GM23338 (cell line): ENCODE data around the gene ZNF385B. TPM values are rescaled to one million over a fixed set of nuclear protein-coding genes. Genes with fewer than 3 reads are reported as not detected.

Source experiments
- ATAC-seq: fragments of 200-7000 bp; cut with Tn5 transposase; 3 replicates; pipeline ENCODE4 v1.9.1; 2020
- DNase-seq: peaks from one replicate; pipeline ENCODE4 v3.0.0-alpha.2; 2015; ENCODE audit warnings: low spot score
- H2AFZ ChIP-seq: fragments of 200-600 bp; sonication (generic); 2 replicates; pipeline ENCODE4 v1.8.0; 2016; ENCODE audit warnings: antibody characterized with exemption, mild to moderate bottlenecking, moderate library complexity
- H3F3A ChIP-seq: fragments of 200-600 bp; sonication (generic); replicated peaks from 2 replicates; pipeline ENCODE4 v1.8.0; 2017; ENCODE audit warnings: antibody characterized with exemption, mixed run types, low read depth
- H3K27ac ChIP-seq: fragments of 200-600 bp; sonication (generic); 2 replicates; pipeline ENCODE4 v1.6.1; 2016; ENCODE audit warnings: low read depth
- H3K27me3 ChIP-seq: fragments of 200-600 bp; sonication (generic); 2 replicates; pipeline ENCODE4 v1.8.0; 2016; ENCODE audit warnings: mild to moderate bottlenecking, mixed run types, moderate library complexity; ENCODE audit not compliant: insufficient read depth
- H3K36me3 ChIP-seq: fragments of 200-600 bp; sonication (generic); 2 replicates; pipeline ENCODE4 v1.8.0; 2016; ENCODE audit warnings: mild to moderate bottlenecking; ENCODE audit not compliant: insufficient read depth
- H3K4me1 ChIP-seq: fragments of 200-600 bp; sonication (generic); 2 replicates; pipeline ENCODE4 v1.8.0; 2016; ENCODE audit warnings: mild to moderate bottlenecking, moderate library complexity; ENCODE audit not compliant: insufficient read depth
- H3K4me2 ChIP-seq: fragments of 200-600 bp; sonication (generic); 2 replicates; pipeline ENCODE4 v1.7.1; 2017; ENCODE audit warnings: mixed run types
- H3K4me3 ChIP-seq: fragments of 200-600 bp; sonication (generic); 2 replicates; pipeline ENCODE4 v1.6.1; 2016; ENCODE audit warnings: mixed run types
- H3K79me2 ChIP-seq: fragments of 200-600 bp; sonication (generic); replicated peaks from 2 replicates; pipeline ENCODE4 v1.8.0; 2017; ENCODE audit warnings: mild to moderate bottlenecking; ENCODE audit not compliant: insufficient read depth
- H3K9me2 ChIP-seq: fragments of 200-600 bp; sonication (generic); 2 replicates; pipeline ENCODE4 v1.8.0; 2017; ENCODE audit not compliant: insufficient read depth
- H4K20me1 ChIP-seq: fragments of 200-600 bp; sonication (generic); replicated peaks from 2 replicates; pipeline ENCODE4 v1.8.0; 2017; ENCODE audit warnings: mild to moderate bottlenecking; ENCODE audit not compliant: insufficient read depth
- H3K27ac Mint-ChIP-seq: 2 replicates; pipeline ENCODE4 v1.8.0; 2020; ENCODE audit warnings: inconsistent platforms, mild to moderate bottlenecking, moderate library complexity, mixed read lengths
- H3K27me3 Mint-ChIP-seq: 3 replicates; pipeline ENCODE4 v1.8.0; 2022; ENCODE audit warnings: low read depth, mild to moderate bottlenecking, moderate library complexity, mixed read lengths, inconsistent platforms; ENCODE audit not compliant: insufficient read depth, poor library complexity
- H3K36me3 Mint-ChIP-seq: 3 replicates; pipeline ENCODE4 v1.8.0; 2021; ENCODE audit warnings: low read depth, mild to moderate bottlenecking, inconsistent platforms, moderate library complexity, mixed read lengths
- H3K4me1 Mint-ChIP-seq: 3 replicates; pipeline ENCODE4 v1.8.0; 2020; ENCODE audit warnings: mild to moderate bottlenecking, inconsistent platforms, mixed read lengths
- H3K4me3 Mint-ChIP-seq: 3 replicates; pipeline ENCODE4 v1.8.0; 2021; ENCODE audit warnings: moderate library complexity, mild to moderate bottlenecking, inconsistent platforms, mixed read lengths
- H3K9me3 Mint-ChIP-seq: 3 replicates; pipeline ENCODE4 v1.8.0; 2020; ENCODE audit warnings: moderate library complexity, mild to moderate bottlenecking, inconsistent platforms, mixed read lengths
- CREB1 ChIP-seq: fragments of 250-450 bp; sonication (Bioruptor Pico); IDR thresholded peaks from 2 replicates; pipeline ENCODE4 v1.5.0; 2020; ENCODE audit warnings: low read depth, mild to moderate bottlenecking, moderate library complexity
- ETS1 ChIP-seq: IDR thresholded peaks from 2 replicates; pipeline ENCODE4 v1.6.1; 2016; ENCODE audit warnings: antibody characterized with exemption
- EZH2 ChIP-seq: fragments of 200-600 bp; sonication (generic); IDR thresholded peaks from one replicate; pipeline ENCODE4 v1.8.0; 2017; ENCODE audit warnings: antibody characterized with exemption, mild to moderate bottlenecking, low read depth; ENCODE audit not compliant: unreplicated experiment
- EZH2phosphoT487 ChIP-seq: fragments of 200-600 bp; sonication (generic); IDR thresholded peaks from one replicate; pipeline ENCODE4 v1.8.1; 2018; ENCODE audit warnings: antibody characterized with exemption; ENCODE audit not compliant: unreplicated experiment
- JUNB ChIP-seq: IDR thresholded peaks from one replicate; pipeline ENCODE4 v1.6.1; 2016; ENCODE audit warnings: antibody characterized with exemption; ENCODE audit not compliant: unreplicated experiment
- NANOG ChIP-seq: IDR thresholded peaks from 2 replicates; pipeline ENCODE4 v1.6.1; 2016; ENCODE audit warnings: antibody characterized with exemption, borderline replicate concordance
- POLR2AphosphoS5 ChIP-seq: IDR thresholded peaks from 2 replicates; pipeline ENCODE4 v1.6.1; 2016; ENCODE audit warnings: antibody characterized with exemption, low read depth
- STAT1 ChIP-seq: IDR thresholded peaks from one replicate; pipeline ENCODE4 v1.6.1; 2016; ENCODE audit warnings: antibody characterized with exemption; ENCODE audit not compliant: unreplicated experiment
- ZNF114 ChIP-seq: fragments of 250-450 bp; sonication (Bioruptor Pico); IDR thresholded peaks from 2 replicates; pipeline ENCODE4 v1.5.0; 2020; ENCODE audit warnings: mild to moderate bottlenecking, moderate library complexity
- ZNF331 ChIP-seq: fragments of 250-450 bp; sonication (Bioruptor Pico); IDR thresholded peaks from 2 replicates; pipeline ENCODE4 v1.5.0; 2020; ENCODE audit warnings: low read depth, mild to moderate bottlenecking, moderate library complexity
- ZNF462 ChIP-seq: fragments of 250-450 bp; sonication (Bioruptor Pico); IDR thresholded peaks from 2 replicates; pipeline ENCODE4 v1.5.0; 2020; ENCODE audit warnings: mild to moderate bottlenecking, moderate library complexity
- polyA plus RNA-seq: library from polyadenylated mRNA; unstranded; fragments of >200 nt; fragmentation: Nextera tagmentation; extraction: Ambion mirVana; gene quantifications from 2 replicates; pipeline ENCODE4 v1.2.1, GENCODE V29; 2016
- total RNA-seq: library from RNA; depleted of rRNA; stranded (reverse); fragments of >200 nt; shearing (Covaris generic); gene quantifications from 2 replicates; pipeline ENCODE4 v1.2.3, GENCODE V29; 2014
- TF ChIP-seq, protein P1 (sequence below): IDR thresholded peaks from one replicate; pipeline ENCODE4 v1.6.1; 2018; ENCODE audit warnings: antibody characterized with exemption; ENCODE audit not compliant: unreplicated experiment
- TF ChIP-seq, protein P2 (sequence below), 2 experiments: fragments of 200-600 bp in 1 of 2; sonication (generic) in 1 of 2; conservative IDR thresholded peaks; 2 replicates each; pipeline versions ENCODE4 v1.5.1 to v1.6.1; 2016 to 2017; ENCODE audit warnings: antibody characterized with exemption in 2 of 2, low read depth in 2 of 2, mild to moderate bottlenecking in 2 of 2, moderate library complexity in 1 of 2

The ZNF385B gene
- total and polyA plus RNA-seq, 2 experiments from 2014 or later, result 1.5 to 4.6 TPM

DNA sequence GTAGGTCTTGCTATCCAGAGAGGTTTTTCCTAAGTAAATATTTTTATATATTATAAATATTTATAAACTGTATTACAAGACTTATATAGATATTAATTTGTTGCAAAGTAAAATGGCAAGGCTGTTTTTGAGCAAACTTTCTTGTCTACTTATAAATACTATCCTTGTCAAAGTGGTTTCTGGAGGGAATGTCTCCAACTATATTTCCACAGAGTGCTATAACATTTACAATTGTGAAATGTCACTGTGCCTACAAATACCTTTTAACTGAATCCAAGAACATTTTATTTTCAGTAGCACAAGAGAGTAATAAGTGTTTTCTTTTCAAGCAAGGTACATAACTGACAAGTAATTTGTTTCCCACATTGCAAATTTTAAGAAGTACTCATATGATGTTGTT, 256.8 kb downstream of the ZNF385B start:
- Histone ChIP-seq H3K4me3 (no peak overlapping the region), H3K36me3 (no peaks in the 10 kb centered on the region), H3K4me2 (no peak overlapping the region), H4K20me1 (no peaks in the 10 kb centered on the region), H3F3A (no peaks in the 10 kb centered on the region), H2AFZ (no peak overlapping the region), H3K79me2 (no peaks in the 10 kb centered on the region), H3K4me1 (peaks cover 12% of the 10 kb centered on the region; the same call in 1 of the 2 replicates), H3K9me2 (0 out of 2 replicates have a peak, but pooled peaks cover 4% of the 10 kb centered on the region), H3K27ac (no peak overlapping the region), H3K27me3 (no peaks in the 10 kb centered on the region)
- Mint-ChIP-seq H3K27ac (no peak overlapping the region), H3K4me3 (no peak overlapping the region), H3K27me3 (no peaks in the 10 kb centered on the region), H3K9me3 (no peaks in the 10 kb centered on the region), H3K36me3 (no peaks in the 10 kb centered on the region), H3K4me1 (peaks cover 16% of the 10 kb centered on the region)
- no peak for TF ChIP-seq CREB1 (CRISPR knock-in tag)
- no peak for TF ChIP-seq ZNF114 (CRISPR knock-in tag)
- TF ChIP-seq ZNF462 (CRISPR knock-in tag), result no peak
- no peak for TF ChIP-seq JUNB
- no peak for TF ChIP-seq STAT1
- TF ChIP-seq, protein P1, sequence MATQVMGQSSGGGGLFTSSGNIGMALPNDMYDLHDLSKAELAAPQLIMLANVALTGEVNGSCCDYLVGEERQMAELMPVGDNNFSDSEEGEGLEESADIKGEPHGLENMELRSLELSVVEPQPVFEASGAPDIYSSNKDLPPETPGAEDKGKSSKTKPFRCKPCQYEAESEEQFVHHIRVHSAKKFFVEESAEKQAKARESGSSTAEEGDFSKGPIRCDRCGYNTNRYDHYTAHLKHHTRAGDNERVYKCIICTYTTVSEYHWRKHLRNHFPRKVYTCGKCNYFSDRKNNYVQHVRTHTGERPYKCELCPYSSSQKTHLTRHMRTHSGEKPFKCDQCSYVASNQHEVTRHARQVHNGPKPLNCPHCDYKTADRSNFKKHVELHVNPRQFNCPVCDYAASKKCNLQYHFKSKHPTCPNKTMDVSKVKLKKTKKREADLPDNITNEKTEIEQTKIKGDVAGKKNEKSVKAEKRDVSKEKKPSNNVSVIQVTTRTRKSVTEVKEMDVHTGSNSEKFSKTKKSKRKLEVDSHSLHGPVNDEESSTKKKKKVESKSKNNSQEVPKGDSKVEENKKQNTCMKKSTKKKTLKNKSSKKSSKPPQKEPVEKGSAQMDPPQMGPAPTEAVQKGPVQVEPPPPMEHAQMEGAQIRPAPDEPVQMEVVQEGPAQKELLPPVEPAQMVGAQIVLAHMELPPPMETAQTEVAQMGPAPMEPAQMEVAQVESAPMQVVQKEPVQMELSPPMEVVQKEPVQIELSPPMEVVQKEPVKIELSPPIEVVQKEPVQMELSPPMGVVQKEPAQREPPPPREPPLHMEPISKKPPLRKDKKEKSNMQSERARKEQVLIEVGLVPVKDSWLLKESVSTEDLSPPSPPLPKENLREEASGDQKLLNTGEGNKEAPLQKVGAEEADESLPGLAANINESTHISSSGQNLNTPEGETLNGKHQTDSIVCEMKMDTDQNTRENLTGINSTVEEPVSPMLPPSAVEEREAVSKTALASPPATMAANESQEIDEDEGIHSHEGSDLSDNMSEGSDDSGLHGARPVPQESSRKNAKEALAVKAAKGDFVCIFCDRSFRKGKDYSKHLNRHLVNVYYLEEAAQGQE, result no peak
- no peak for TF ChIP-seq NANOG
- no peak for TF ChIP-seq EZH2phosphoT487
- TF ChIP-seq ZNF331 (CRISPR knock-in tag), result no peak
- TF ChIP-seq, protein P2, sequence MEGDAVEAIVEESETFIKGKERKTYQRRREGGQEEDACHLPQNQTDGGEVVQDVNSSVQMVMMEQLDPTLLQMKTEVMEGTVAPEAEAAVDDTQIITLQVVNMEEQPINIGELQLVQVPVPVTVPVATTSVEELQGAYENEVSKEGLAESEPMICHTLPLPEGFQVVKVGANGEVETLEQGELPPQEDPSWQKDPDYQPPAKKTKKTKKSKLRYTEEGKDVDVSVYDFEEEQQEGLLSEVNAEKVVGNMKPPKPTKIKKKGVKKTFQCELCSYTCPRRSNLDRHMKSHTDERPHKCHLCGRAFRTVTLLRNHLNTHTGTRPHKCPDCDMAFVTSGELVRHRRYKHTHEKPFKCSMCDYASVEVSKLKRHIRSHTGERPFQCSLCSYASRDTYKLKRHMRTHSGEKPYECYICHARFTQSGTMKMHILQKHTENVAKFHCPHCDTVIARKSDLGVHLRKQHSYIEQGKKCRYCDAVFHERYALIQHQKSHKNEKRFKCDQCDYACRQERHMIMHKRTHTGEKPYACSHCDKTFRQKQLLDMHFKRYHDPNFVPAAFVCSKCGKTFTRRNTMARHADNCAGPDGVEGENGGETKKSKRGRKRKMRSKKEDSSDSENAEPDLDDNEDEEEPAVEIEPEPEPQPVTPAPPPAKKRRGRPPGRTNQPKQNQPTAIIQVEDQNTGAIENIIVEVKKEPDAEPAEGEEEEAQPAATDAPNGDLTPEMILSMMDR (conservative IDR thresholded peaks at IDR 0.05; ENCODE audit: low read depth in 2 of 2), result no peak
- no peak for TF ChIP-seq EZH2
- TF ChIP-seq ETS1, result no peak
- no peak for TF ChIP-seq POLR2AphosphoS5
- ATAC-seq, result no peak
- no peak for DNase-seq
